GM21423 (cell line): ENCODE results near the gene MLLT3.

Source experiments
- ATAC-seq: cut with Tn5 transposase; IDR thresholded peaks from one replicate; pipeline ENCODE4 v1.9.1; 2021; ENCODE audit warnings: mild to moderate bottlenecking, moderate library complexity; ENCODE audit not compliant: unreplicated experiment

MLLT3 gene

GRCh38 chr9:20481437-20481836, 140.9 kb downstream of the MLLT3 start:
- no peak for ATAC-seq

GRCh38 chr9:20480249-20480648, 142.1 kb downstream of the MLLT3 start:
- no peak for ATAC-seq

- ATAC-seq, result no peak
These were observed 142.7 kb downstream of the MLLT3 start for GRCh38 chr9:20479419-20480155.

- no peak for ATAC-seq
These were observed 143.5 kb downstream of the MLLT3 start for GRCh38 chr9:20478786-20479185.

DNA sequence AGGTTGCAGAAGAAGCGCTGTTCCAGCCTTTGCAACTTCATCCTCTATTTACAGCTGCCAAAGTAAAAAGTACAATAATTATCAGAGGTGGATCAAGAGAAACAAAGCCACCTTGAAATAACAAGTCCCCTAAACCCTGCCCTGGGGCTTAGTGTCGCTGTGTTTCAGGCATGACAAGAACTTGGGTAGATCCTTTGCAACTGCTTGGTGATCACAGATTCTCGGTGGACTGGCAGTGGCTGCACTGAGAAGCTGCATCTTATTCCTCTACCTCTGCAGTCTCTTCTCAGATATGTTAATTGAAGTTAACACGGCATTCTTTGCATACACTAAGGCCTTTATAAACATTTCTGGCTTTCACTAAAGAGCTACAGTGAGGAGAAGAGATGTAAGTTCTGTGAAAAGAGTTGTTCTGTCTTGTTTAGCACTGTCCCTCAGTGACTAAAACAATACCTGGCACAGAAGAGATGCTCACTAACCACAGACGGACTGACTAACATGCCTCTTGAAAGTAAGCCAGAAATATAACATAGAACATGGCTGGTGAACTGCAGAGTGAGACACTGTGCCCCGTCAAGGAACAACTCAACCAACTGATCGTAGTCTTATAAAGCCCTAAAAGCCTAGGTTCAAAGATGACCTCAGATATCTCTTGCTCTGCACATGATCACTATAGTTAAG, 144.2 kb downstream of the MLLT3 start:
- no peak for ATAC-seq

- no peak for ATAC-seq
These were observed 145.3 kb downstream of the MLLT3 start for GRCh38 chr9:20476912-20477521.

GRCh38 chr9:20474496-20474895, 147.8 kb downstream of the MLLT3 start:
- no peak for ATAC-seq

DNA sequence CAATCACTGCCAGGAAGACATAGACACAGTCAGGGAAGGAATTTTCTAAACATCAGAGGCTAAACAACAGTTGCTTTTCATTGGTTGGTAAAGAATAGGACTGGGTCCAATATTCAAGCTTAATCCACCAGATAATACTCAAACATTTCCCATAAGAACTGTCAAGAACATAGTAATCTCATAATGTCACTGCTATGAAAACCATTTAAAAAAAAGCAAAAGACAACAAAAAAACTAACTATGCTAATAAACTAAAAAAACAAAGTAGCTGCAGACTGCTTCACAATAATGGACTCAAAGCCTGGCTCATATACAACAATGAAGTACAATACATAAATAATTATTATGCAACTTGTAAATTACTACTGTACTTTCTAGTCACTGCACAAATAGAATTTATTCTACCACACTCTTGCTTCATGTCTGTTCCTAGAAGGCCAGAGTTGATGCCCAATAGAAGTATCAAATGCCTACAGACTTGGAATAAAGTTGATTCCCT, 148.7 kb downstream of the MLLT3 start:
- ATAC-seq, result no peak

- no peak for ATAC-seq
These were observed 149.8 kb downstream of the MLLT3 start for GRCh38 chr9:20472342-20473045.

- ATAC-seq, result no peak
These were observed 155.8 kb downstream of the MLLT3 start for GRCh38 chr9:20466328-20467008.

GRCh38 chr9:20464242-20464641, 158.1 kb downstream of the MLLT3 start:
- ATAC-seq, result no peak

- ATAC-seq, result no peak
These were observed 158.5 kb downstream of the MLLT3 start for GRCh38 chr9:20463823-20464222.

- ATAC-seq, result no peak
These were observed 159.9 kb downstream of the MLLT3 start for GRCh38 chr9:20462410-20462809.

DNA sequence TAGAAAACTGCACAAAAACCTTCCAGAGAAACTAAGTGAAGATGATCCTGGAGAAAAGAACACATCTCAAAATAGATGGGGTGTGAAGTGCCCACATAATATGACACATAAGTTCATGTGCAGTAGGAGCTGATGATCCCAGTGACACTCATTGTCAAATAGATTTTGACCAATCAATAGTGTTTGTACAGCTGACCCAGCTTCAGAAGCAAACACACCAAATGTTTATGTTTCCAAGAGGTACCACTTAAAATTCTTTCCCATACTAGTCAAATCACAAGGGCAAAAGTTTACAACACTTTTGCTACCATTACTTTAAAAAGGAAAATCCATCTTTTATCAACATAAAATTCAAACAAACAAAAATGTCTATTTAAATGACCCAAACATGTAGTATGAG, 175.0 kb downstream of the MLLT3 start:
- ATAC-seq, result no peak

DNA sequence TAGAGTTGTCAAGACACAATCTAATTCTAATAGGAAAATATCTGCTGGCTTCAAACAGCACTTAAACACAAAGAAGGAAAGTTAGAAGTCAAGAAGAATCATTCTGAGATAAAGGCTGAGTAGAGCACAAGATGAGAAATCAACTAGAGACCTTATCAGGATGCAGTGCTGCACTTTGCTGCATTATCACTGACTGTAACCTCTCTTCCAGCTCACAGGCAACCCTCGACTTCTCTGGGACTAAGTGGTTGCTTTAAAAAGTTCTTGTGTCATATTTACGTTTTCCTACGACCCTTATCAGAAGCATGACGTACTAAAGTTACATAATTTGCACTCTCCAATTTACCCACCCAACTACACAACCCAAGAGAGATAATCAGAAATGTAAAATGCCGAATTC, 176.1 kb downstream of the MLLT3 start:
- ATAC-seq, result no peak

DNA sequence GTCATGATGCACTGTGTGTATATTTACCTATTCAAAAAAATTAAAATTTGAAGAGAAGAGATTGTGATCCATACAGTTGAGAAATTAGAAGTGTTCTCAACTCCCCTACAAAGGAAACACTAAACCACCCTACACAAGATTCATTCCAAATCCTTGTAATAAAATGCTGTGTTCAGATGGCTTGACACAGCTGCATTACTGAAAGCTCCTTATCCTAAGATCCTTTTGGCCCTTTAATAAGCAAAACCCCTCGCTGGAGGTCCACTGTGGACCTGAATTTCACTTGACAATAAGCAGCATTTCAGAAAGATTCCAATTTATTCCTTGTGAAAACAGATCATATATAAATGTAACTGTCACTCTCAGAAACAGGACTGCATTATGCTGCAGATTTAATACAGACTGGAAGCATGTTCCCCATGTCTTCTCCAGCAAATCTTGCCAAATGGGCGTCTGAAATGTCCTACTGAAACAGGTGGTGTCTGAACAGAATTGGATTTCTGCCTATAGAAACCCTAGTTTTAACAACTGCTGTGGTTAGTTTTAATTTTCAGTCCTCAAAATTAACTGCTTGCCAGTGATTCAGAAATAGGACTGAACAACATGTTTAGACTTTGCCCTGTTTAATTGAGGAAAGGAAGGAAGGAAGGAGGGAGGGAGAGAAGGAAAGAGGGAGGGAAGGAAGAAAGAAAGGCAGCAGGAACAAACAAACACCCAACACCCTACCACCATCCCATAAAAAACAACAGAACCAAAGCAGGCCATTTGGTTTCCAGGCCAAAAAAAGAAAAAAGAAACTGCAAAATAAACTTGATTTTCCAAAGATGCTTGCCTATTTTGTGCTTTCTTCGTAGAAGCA, 179.6 kb downstream of the MLLT3 start:
- ATAC-seq, result no peak

DNA sequence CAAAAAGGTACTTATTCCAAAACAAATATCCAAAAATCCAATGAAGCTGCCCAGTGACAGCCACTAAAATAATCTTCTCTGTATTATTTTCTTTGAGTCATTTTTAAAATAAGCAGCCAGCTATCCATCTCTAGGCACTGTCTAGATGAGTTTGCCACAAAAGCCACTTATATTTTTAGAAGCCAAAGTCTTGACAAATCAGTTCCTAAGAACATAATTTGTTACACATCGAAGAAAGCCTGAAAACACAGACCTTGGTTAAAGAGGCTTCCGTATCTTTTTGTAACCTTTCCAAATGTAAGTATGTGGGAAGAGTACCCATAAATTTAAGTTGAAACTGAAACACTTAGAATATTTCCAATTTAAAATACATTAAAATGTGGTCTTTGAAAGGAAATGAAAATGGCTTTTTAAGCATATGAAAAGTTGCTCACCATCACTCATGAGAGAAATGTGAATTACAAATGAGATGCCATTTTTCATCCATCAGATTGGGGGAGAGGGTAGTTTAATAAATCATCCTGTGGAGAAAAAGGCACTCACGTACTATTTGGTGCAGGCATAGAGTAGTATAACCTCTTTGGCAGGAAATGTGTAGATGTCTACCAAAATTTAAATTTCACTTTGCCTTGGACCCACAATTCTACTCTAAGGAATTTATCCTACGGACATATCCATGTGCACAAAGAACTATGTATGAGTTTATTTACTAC, 180.4 kb downstream of the MLLT3 start:
- no peak for ATAC-seq

DNA sequence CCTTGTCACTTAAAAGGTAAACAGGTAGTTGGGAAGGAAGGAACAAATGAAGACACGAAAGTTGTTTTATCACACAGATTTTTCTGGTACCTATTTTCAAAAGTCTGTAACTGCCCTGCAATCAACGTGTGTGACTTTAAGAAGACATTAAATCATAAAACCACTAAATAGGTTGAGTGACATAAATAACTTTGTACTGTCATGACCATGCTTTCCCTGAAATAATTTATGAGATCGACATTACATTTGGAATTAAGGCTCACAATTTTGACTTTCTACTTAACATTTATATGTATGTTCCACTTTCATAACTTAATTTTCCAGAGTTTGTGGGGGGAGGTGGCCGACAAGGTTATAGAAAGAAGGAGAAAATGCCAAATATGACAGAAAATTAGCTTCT, 181.1 kb downstream of the MLLT3 start:
- ATAC-seq, result no peak

GRCh38 chr9:20437476-20437875, 184.8 kb downstream of the MLLT3 start:
- no peak for ATAC-seq
